Muscle layer of duodenum (tissue), 2 donors: ENCODE measurements around the gene SH3BGR.

ENCODE experiments used
- H3K27ac ChIP-seq: one replicate; pipeline ENCODE4 v1.7.0; 2013; ENCODE audit warnings: mild to moderate bottlenecking, low read length
- H3K27me3 ChIP-seq: one replicate; pipeline ENCODE4 v1.7.0; 2013; ENCODE audit warnings: low read depth, mild to moderate bottlenecking, control low read depth, low read length
- H3K36me3 ChIP-seq, 2 donors: one replicate each; pipeline ENCODE4 v1.7.0; 2013; ENCODE audit warnings: low read length in 2 of 2, control low read depth in 1 of 2, mild to moderate bottlenecking in 1 of 2; ENCODE audit not compliant: insufficient read depth in 2 of 2, control insufficient read depth in 1 of 2
- H3K4me1 ChIP-seq, 2 donors: one replicate each; pipeline ENCODE4 v1.7.0; 2013; ENCODE audit warnings: low read length in 2 of 2, mild to moderate bottlenecking in 2 of 2, control low read depth in 1 of 2, moderate library complexity in 1 of 2; ENCODE audit not compliant: insufficient read depth in 2 of 2, control insufficient read depth in 1 of 2
- H3K4me3 ChIP-seq, 2 donors: one replicate each; pipeline ENCODE4 v1.7.0; 2013; ENCODE audit warnings: low read length in 2 of 2, low read depth in 1 of 2, mild to moderate bottlenecking in 1 of 2
- H3K9me3 ChIP-seq, 2 donors: one replicate each; pipeline ENCODE4 v1.7.0; 2013; ENCODE audit warnings: low read length in 2 of 2, control low read depth in 1 of 2, mild to moderate bottlenecking in 1 of 2; ENCODE audit not compliant: control insufficient read depth in 1 of 2
- donor health status: healthy.

SH3BGR gene

DNA sequence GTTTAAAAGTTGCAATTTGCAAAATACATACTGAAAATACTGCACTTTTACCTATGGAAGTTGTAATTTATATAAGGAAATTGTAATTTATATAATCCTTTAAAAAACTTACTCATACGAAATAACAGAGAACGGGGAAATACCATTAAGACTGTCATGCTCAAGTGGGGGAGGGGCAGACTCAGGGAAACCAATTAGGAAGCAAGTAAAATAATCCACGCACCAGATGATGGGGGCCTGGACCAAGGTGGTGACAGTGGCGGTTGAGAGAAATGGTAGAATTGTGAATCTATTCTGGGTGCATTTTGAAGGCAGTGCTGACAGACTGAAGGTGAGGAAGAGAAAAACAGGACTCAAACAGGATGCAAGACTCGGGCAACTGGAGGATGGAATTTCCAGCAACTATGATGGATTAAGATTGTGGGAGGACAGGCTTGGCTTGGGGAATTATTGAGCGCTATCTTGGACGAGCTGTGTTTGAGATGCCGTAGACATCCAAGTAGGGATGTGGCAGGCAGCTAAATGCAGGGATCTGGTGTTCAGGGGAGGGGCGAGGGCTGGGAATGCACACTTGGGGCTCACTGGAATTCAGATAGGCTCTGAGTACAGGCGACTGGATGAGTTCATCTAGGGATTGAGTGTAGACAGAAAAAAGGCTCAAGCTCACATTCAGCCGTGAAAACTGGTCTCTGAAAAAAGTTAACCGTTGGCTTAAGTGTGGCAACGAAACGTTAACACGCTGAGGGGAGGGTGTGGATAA lies 7.2 kb upstream of the SH3BGR start:
- H3K9me3 ChIP-seq: no peaks in the 10 kb centered on the region
- H3K4me3 ChIP-seq: peak overlapping the region; percentile 76 to 83
- peaks cover 0 to 5% of the 10 kb centered on the region in 2 donors for H3K4me1 ChIP-seq

DNA sequence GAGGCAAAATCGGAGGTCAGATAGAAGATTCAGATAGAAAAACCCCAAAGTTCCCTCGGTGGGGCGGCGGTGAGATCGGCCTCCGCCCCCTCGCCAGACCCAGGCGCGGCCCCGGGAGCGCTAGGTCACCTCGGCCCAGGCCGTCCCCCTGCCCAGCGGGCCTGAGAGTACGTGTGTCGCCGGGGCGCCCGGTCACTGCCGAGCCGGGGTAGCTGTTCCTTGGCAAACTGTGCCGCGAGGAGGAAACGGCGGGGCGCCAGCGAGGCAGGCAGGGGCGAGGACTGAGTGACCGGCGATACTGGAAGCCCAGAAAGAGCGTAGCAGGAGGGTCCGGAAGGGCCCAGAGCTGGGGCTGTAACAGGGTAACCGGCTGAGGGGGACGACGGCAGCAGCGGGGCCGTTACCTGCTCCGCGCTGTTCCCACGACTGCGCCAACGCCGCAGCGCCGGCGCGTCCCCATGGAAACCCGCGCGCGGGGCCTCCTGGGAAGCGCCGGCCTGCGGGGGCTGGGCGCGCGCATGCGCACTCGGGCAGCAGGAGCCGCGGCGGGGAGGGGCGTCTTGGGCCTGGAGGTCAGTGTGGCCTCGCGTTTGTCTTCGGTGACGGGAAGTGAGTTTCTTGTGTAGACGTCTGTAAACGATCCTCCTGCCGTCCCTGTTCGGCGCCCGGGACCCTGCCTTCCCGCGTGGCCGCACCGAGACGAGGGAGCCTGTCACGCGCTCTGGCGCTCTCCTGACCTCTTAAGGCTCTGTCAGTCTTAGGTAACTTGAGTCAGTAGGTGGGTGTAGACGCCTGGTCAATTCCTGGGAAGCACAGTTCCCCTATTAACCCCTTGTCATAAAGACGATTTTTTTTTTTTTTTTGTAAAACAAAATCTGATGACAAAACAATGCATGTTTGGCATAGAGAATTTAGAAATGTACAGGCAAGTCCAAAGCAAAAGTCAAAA lies 6.2 kb upstream of the SH3BGR start, which contains the start of gene LCA5L:
TSS of gene LCA5L (minus strand) at position 458 of the 949 bp plus-strand sequence. CDS start 17,285 bp downstream, outside the sequence.
- no peaks in the 10 kb centered on the region for H3K36me3 ChIP-seq

More for the DNA sequence above, 7.2 kb upstream of the SH3BGR start:
- Histone ChIP-seq H3K27me3 (no peaks in the 10 kb centered on the region), H3K36me3 (no peaks in the 10 kb centered on the region), H3K27ac (peak overlapping the region; percentile 95)

DNA sequence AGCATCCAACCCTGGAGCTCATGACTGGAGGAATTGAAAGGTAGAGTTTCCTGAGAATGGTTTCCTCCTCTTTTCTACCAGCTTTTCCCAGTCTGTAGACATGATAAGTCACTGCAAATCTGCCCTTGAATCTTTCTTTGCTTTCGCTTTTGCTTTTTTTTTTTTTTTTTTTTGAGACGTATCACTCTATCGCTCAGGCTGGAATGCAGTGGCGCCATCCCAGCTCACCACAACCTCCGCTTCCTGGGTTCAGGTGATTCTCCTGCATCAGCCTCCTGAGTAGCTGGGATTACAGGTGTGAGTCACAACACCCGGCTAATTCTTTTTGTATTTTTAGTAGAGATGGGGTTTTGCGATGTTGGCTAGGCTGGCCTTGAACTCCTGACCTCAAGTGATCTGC lies 4.5 kb upstream of the SH3BGR start:
- Histone ChIP-seq H3K27me3 (no peaks in the 10 kb centered on the region), H3K36me3 (no peaks in the 10 kb centered on the region), H3K27ac (no peak overlapping the region), H3K4me1 (peaks cover 0 to 5% of the 10 kb centered on the region in 2 donors), H3K4me3 (no peak overlapping the region), H3K9me3 (no peaks in the 10 kb centered on the region)

More for the DNA sequence above, 6.2 kb upstream of the SH3BGR start, which contains the start of gene LCA5L:
- Histone ChIP-seq H3K4me1 (peaks cover 0 to 5% of the 10 kb centered on the region in 2 donors), H3K27me3 (no peaks in the 10 kb centered on the region), H3K9me3 (no peaks in the 10 kb centered on the region), H3K4me3 (peak within 1 kb of the TSS; percentile 76 to 83), H3K27ac (peak within 1 kb of the TSS; percentile 95)

- Histone ChIP-seq H3K36me3 (no peaks in the 10 kb centered on the region), H3K27ac (peak overlapping the region; percentile 83), H3K27me3 (no peaks in the 10 kb centered on the region), H3K4me3 (peak overlapping the region; percentile 32 to 39), H3K4me1 (no peaks in the 10 kb centered on the region), H3K9me3 (no peaks in the 10 kb centered on the region)
Measured at GRCh38 chr21:39452207-39452969, 618 bp downstream of the SH3BGR start.

DNA sequence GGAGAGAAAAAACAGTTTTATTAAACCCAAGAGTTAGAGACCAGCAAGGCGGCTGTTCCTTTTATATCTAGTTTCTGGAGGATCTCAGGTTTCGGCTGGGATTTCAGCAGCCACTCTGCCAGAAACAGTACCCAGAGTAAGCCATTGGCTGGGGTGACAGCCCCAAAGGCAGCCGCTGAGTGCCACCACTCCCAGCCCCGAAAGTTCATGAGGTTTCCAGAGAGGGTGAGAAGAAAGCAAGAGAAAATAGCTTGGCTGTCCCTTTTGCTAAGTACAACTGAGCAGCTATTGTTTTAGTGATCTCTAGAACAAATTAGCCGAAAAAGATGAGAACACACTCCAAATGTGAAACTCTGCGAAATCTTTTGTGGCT lies 1.2 kb downstream of the SH3BGR start:
- peak overlapping the region; percentile 83 for H3K27ac ChIP-seq
- H3K9me3 ChIP-seq: no peaks in the 10 kb centered on the region
- no peaks in the 10 kb centered on the region for H3K4me1 ChIP-seq
- peak overlapping the region in 1 of 2 donors; percentile 17 for H3K4me3 ChIP-seq
- no peaks in the 10 kb centered on the region for H3K27me3 ChIP-seq
- no peaks in the 10 kb centered on the region for H3K36me3 ChIP-seq

DNA sequence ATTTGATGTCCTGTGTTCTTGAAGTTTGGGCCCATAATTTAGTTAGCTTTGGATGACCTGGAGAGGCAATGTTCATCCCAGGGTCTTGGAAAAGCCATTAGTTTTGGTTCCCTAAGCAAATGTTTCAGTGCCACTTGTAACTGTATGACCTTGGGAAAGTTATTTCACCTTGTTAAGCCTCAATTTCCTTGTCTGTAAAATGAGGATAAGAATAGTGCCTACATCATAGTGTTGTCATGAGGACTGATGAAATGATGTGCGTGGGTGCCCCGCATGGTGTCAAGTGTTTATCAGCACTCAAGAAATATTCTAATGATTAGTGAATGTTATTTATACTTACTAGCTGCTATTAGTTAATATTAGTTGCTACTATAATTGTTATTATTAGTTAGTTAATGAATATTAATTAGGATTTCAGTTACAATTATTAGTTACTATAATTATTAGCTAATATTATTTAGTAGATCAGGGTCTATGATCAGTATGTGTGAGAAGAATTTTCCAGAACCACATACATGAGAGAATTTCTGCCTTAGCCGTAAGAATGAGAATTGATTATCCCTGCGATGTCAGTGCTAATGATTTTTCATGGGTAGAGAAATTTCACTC lies 1.9 kb downstream of the SH3BGR start:
- Histone ChIP-seq H3K27ac (no peak overlapping the region), H3K4me3 (no peak overlapping the region), H3K27me3 (no peaks in the 10 kb centered on the region)

GRCh38 chr21:39454949-39455668 lies 3.3 kb downstream of the SH3BGR start:
- no peaks in the 10 kb centered on the region for H3K4me1 ChIP-seq
- no peak overlapping the region for H3K27ac ChIP-seq
- H3K36me3 ChIP-seq: no peaks in the 10 kb centered on the region
- H3K4me3 ChIP-seq: no peak overlapping the region
- no peaks in the 10 kb centered on the region for H3K27me3 ChIP-seq
- no peaks in the 10 kb centered on the region for H3K9me3 ChIP-seq

More for the DNA sequence above, 1.9 kb downstream of the SH3BGR start:
- H3K9me3 ChIP-seq: no peaks in the 10 kb centered on the region
- no peaks in the 10 kb centered on the region for H3K4me1 ChIP-seq
- no peaks in the 10 kb centered on the region for H3K36me3 ChIP-seq

GRCh38 chr21:39456665-39457064 lies 4.9 kb downstream of the SH3BGR start:
- no peak overlapping the region for H3K27ac ChIP-seq
- no peaks in the 10 kb centered on the region for H3K36me3 ChIP-seq
- no peaks in the 10 kb centered on the region for H3K27me3 ChIP-seq
- no peaks in the 10 kb centered on the region for H3K9me3 ChIP-seq
- no peak overlapping the region for H3K4me3 ChIP-seq
- H3K4me1 ChIP-seq: no peaks in the 10 kb centered on the region

DNA sequence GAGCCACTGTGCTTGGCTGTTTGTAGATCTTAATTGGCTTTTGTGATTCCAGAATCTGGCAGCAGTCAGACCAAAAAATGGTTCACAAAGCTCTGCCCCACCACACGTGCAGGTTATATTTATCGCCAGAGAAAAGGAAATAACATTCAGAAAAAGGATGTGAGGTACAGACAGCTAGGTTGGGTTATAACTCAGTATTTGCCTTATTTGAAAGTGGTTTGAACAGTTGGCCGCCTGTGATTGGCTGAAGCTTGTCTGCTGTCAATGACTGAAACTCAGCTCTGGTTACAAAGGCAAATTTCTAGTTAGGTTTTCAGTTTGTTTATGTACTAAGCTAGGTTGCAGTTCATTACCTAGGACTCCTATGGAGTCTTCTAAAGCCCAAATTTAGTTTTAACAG lies 9.6 kb downstream of the SH3BGR start:
- peaks cover 0 to 9% of the 10 kb centered on the region in 2 donors for H3K36me3 ChIP-seq
- H3K27ac ChIP-seq: no peak overlapping the region
- no peaks in the 10 kb centered on the region for H3K4me1 ChIP-seq
- no peaks in the 10 kb centered on the region for H3K27me3 ChIP-seq
- no peaks in the 10 kb centered on the region for H3K9me3 ChIP-seq
- no peak overlapping the region for H3K4me3 ChIP-seq

DNA sequence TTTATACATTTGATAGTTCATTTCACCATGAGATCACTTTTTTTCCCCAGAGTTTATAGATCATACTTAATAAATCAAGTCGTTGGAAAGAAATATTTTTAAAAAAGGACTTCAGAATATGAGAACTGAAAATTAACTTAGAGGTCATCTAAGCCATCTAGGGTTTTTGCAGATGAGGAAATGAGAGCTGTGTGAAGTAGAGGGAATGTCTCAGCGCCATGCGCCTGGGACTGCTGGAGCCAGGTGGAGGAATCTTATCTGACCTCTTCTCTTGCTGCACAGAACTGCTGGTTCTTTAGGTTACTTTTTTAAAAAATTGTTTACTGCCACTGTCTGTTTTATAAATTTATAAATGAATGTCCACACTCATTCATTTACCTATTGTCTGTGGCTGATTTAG lies 11.5 kb downstream of the SH3BGR start:
- Histone ChIP-seq H3K36me3 (peaks cover 0 to 9% of the 10 kb centered on the region in 2 donors), H3K27me3 (no peaks in the 10 kb centered on the region), H3K4me1 (no peaks in the 10 kb centered on the region), H3K27ac (no peak overlapping the region), H3K9me3 (no peaks in the 10 kb centered on the region), H3K4me3 (no peak overlapping the region)
